Keratinocyte (primary cell): Measurements from ENCODE around the gene HOXB5. TPM values are rescaled to one million over a fixed set of nuclear protein-coding genes. Genes with fewer than 3 reads are reported as not detected.

Experiments used
- DNase-seq: peaks from one replicate; pipeline ENCODE4 v3.0.0-alpha.2; 2011; ENCODE audit warnings: low read depth, missing footprints, low spot score
- FAIRE-seq: peaks from 2 replicates; lab custom pipeline; 2011; peaks lifted over from hg19 to GRCh38; lab: Jason Lieb, UNC
- H2AFZ ChIP-seq: 2 replicates; pipeline ENCODE4 v1.6.0; 2012; ENCODE audit warnings: low read length, control low read depth, inconsistent platforms; ENCODE audit not compliant: control insufficient read depth
- H3K27ac ChIP-seq: 2 replicates; pipeline ENCODE4 v1.5.1; 2011; ENCODE audit warnings: low read length; ENCODE audit not compliant: control insufficient read depth, insufficient read depth
- H3K27me3 ChIP-seq: 3 replicates; pipeline ENCODE4 v1.6.0; 2011; ENCODE audit warnings: low read length; ENCODE audit not compliant: control insufficient read depth, insufficient read depth; ENCODE audit errors: extremely low read depth
- H3K36me3 ChIP-seq, 2 experiments: 2 replicates in 1 of 2; 3 replicates in 1 of 2; pipeline ENCODE4 v1.5.1; 2011; ENCODE audit warnings: low read length in 2 of 2, mild to moderate bottlenecking in 1 of 2; ENCODE audit not compliant: control insufficient read depth in 2 of 2, insufficient read depth in 2 of 2; ENCODE audit errors: extremely low read depth in 1 of 2
- H3K4me1 ChIP-seq: 3 replicates; pipeline ENCODE4 v1.5.1; 2011; ENCODE audit warnings: low read length; ENCODE audit not compliant: control insufficient read depth, insufficient read depth; ENCODE audit errors: extremely low read depth
- H3K4me2 ChIP-seq: 3 replicates; pipeline ENCODE4 v1.6.0; 2011; ENCODE audit warnings: low read depth, low read length; ENCODE audit not compliant: control insufficient read depth, insufficient read depth; ENCODE audit errors: extremely low read depth
- H3K4me3 ChIP-seq, 3 experiments: fragments of 200-600 bp in 1 of 3; sonication (generic) in 1 of 3; 2 replicates in 2 of 3; 3 replicates in 1 of 3; pipeline ENCODE4 v1.5.1; 2011 to 2016; ENCODE audit warnings: low read length in 3 of 3, mild to moderate bottlenecking in 3 of 3, control low read depth in 2 of 3, inconsistent platforms in 1 of 3, low read depth in 1 of 3, mixed read lengths in 1 of 3, mixed run types in 1 of 3, moderate library complexity in 1 of 3; ENCODE audit not compliant: control insufficient read depth in 2 of 3, insufficient read depth in 2 of 3; ENCODE audit errors: extremely low read depth in 1 of 3
- H3K79me2 ChIP-seq: 2 replicates; pipeline ENCODE4 v1.6.0; 2012; ENCODE audit warnings: low read length; ENCODE audit not compliant: control insufficient read depth, insufficient read depth
- H3K9ac ChIP-seq: 3 replicates; pipeline ENCODE4 v1.6.0; 2011; ENCODE audit warnings: low read length; ENCODE audit not compliant: control insufficient read depth, insufficient read depth; ENCODE audit errors: extremely low read depth
- H3K9me1 ChIP-seq: 3 replicates; pipeline ENCODE4 v1.6.0; 2011; ENCODE audit warnings: low read length; ENCODE audit not compliant: control insufficient read depth, insufficient read depth; ENCODE audit errors: extremely low read depth
- H3K9me3 ChIP-seq: 2 replicates; pipeline ENCODE4 v1.5.1; 2012; ENCODE audit warnings: low read depth, low read length; ENCODE audit not compliant: control insufficient read depth
- H4K20me1 ChIP-seq: 3 replicates; pipeline ENCODE4 v1.6.0; 2011; ENCODE audit warnings: low read length; ENCODE audit not compliant: control insufficient read depth, insufficient read depth; ENCODE audit errors: extremely low read depth
- CTCF ChIP-seq, 3 experiments: IDR thresholded peaks in 1 of 3; conservative IDR thresholded peaks in 1 of 3; optimal IDR thresholded peaks in 1 of 3; 2 replicates in 2 of 3; 3 replicates in 1 of 3; pipeline versions ENCODE3 to v1.5.1; 2011; ENCODE audit warnings: low read length in 3 of 3, mild to moderate bottlenecking in 3 of 3, moderate library complexity in 2 of 3, control low read depth in 1 of 3, inconsistent platforms in 1 of 3; ENCODE audit not compliant: insufficient read depth in 2 of 3; ENCODE audit errors: extremely low read depth in 1 of 3
- EZH2 ChIP-seq: IDR thresholded peaks from one replicate; pipeline ENCODE4 v1.6.1; 2012; ENCODE audit warnings: inconsistent platforms, mild to moderate bottlenecking, low read length, moderate library complexity
- dilution Hi-C: fragments of 300-500 bp; cut with MboI; formaldehyde crosslinking; loops from one replicate; pipeline ENCODE4 v1.7.0; 2020; ENCODE audit warnings: low sequenced_read_pairs; ENCODE audit not compliant: extremely low pct_ligation_motif_present
- polyA plus RNA-seq, 5 experiments: library from polyadenylated mRNA; depleted of rRNA in 3 of 5; stranded (reverse) in 3 of 5; stranded (forward) in 1 of 5; unstranded in 1 of 5; fragments of >200 nt; gene quantifications; 1 replicate in 1 of 5; 2 replicates in 3 of 5; 3 replicates in 1 of 5; pipeline versions ENCODE4 v1.2.1 to v1.2.3, GENCODE V29; 2011 to 2012; ENCODE audit warnings: missing spikeins in 2 of 5, low read depth in 1 of 5, low replicate concordance in 1 of 5

Gene HOXB5
- polyA plus RNA-seq, 1 donor (not counting 4 experiments of a cell fraction or from before 2014, with no cell fraction given), result not detected

GRCh38 chr17:48588074-48588415 is 5.5 kb downstream of the HOXB5 start:
- H2AFZ ChIP-seq, result no peak overlapping the region
- H3K4me2 ChIP-seq, result no peak overlapping the region
- no peak overlapping the region for H3K9ac ChIP-seq
- no peaks in the 10 kb centered on the region for H3K79me2 ChIP-seq
- no peaks in the 10 kb centered on the region for H3K36me3 ChIP-seq
- peaks cover 12% of the 10 kb centered on the region for H3K4me1 ChIP-seq
- peaks cover 59% of the 10 kb centered on the region for H3K27me3 ChIP-seq
- no peaks in the 10 kb centered on the region for H4K20me1 ChIP-seq
- dilution Hi-C loops, result no loop called here
- no peaks in the 10 kb centered on the region for H3K9me3 ChIP-seq
- no peak for DNase-seq
- FAIRE-seq, result no peak
- no peak for TF ChIP-seq EZH2
- no peak for TF ChIP-seq CTCF (optimal IDR thresholded peaks at IDR 0.05 in 1 of 3, IDR thresholded peaks at IDR 0.05 in 1 of 3, conservative IDR thresholded peaks at IDR 0.05 in 1 of 3; ENCODE audit: extremely low read depth in 1 of 3, insufficient read depth in 2 of 3, low read length in 3 of 3)
- no peak overlapping the region for H3K4me3 ChIP-seq
- no peaks in the 10 kb centered on the region for H3K9me1 ChIP-seq
- H3K27ac ChIP-seq, result no peak overlapping the region

GRCh38 chr17:48587276-48588073 is 6.1 kb downstream of the HOXB5 start:
- TF ChIP-seq EZH2, result no peak
- no peak for TF ChIP-seq CTCF (optimal IDR thresholded peaks at IDR 0.05 in 1 of 3, IDR thresholded peaks at IDR 0.05 in 1 of 3, conservative IDR thresholded peaks at IDR 0.05 in 1 of 3; ENCODE audit: extremely low read depth in 1 of 3, insufficient read depth in 2 of 3, low read length in 3 of 3)
- Histone ChIP-seq H3K9ac (no peak overlapping the region), H3K27me3 (peaks cover 59% of the 10 kb centered on the region), H4K20me1 (no peaks in the 10 kb centered on the region), H3K9me3 (no peaks in the 10 kb centered on the region), H3K27ac (no peak overlapping the region), H3K79me2 (no peaks in the 10 kb centered on the region), H3K4me1 (peaks cover 9% of the 10 kb centered on the region), H2AFZ (no peak overlapping the region), H3K4me3 (no peak overlapping the region), H3K36me3 (no peaks in the 10 kb centered on the region), H3K9me1 (no peaks in the 10 kb centered on the region), H3K4me2 (no peak overlapping the region)
- no peak for FAIRE-seq
- DNase-seq, result no peak
- dilution Hi-C loops, result no loop called here
